Transverse colon (tissue), 4 donors: ENCODE measurements around the gene KIF16B. TPM values are rescaled to one million over a fixed set of nuclear protein-coding genes. Genes with fewer than 3 reads are reported as not detected.

Source experiments
- DNase-seq: peaks from one replicate; pipeline ENCODE4 v3.0.0-alpha.2; 2019
- H3K27ac ChIP-seq, 4 donors: fragments of 200-600 bp; sonication (generic); 2 replicates each; pipeline ENCODE4 v1.5.1; 2016 to 2018; ENCODE audit warnings: inconsistent platforms in 4 of 4
- H3K27me3 ChIP-seq: fragments of 200-600 bp; sonication (generic); 2 replicates; pipeline ENCODE4 v1.5.1; 2017; ENCODE audit warnings: inconsistent platforms
- H3K36me3 ChIP-seq, 4 donors: fragments of 200-600 bp; sonication (generic); 2 replicates each; pipeline ENCODE4 v1.5.1; 2017 to 2019; ENCODE audit warnings: inconsistent platforms in 4 of 4
- H3K4me1 ChIP-seq, 4 donors: fragments of 200-600 bp; sonication (generic); 2 replicates each; pipeline ENCODE4 v1.5.1; 2017 to 2020; ENCODE audit warnings: inconsistent platforms in 4 of 4
- H3K4me3 ChIP-seq, 4 donors: fragments of 200-600 bp; sonication (generic); 1 replicate in 1 of 4; 2 replicates in 3 of 4; pipeline versions ENCODE4 v1.5.1 to v1.6.1; 2017 to 2019; ENCODE audit warnings: inconsistent platforms in 4 of 4
- H3K9me3 ChIP-seq, 2 donors: fragments of 200-600 bp; sonication (generic); 2 replicates each; pipeline ENCODE4 v1.5.1; 2017 to 2019; ENCODE audit warnings: inconsistent platforms in 2 of 2
- EP300 ChIP-seq: sonication (generic); formaldehyde crosslinking; IDR thresholded peaks from one replicate; pipeline ENCODE4 v1.6.1; 2017; ENCODE audit warnings: antibody characterized with exemption, low read depth
- POLR2A ChIP-seq: fragments of 450-650 bp; IDR thresholded peaks from one replicate; pipeline ENCODE4 v1.6.1; 2016; ENCODE audit warnings: antibody characterized with exemption, mild to moderate bottlenecking, moderate library complexity
- POLR2AphosphoS5 ChIP-seq, 3 donors: sonication (generic); formaldehyde crosslinking; IDR thresholded peaks; one replicate each; pipeline ENCODE4 v1.6.1; 2016; ENCODE audit warnings: antibody characterized with exemption in 3 of 3
- WGBS, 2 donors: methylation state at CpG; one replicate each; pipeline ENCODE4 v1.1.5; 2018; ENCODE audit warnings: low coverage in 1 of 2; 5-methylcytosine and 5-hydroxymethylcytosine counted together
- in situ Hi-C, 4 donors: fragments of 200-750 bp; cut with MboI; loops; one replicate each; pipeline versions ENCODE4 v1.15.0 to v1.15.1; 2017; ENCODE audit warnings: low sequenced_read_pairs in 3 of 4, low pct_ligation_motif_present in 1 of 4, low pct_unique_long_range_greater_than_20kb in 1 of 4
- intact Hi-C: fragments of 100-400 bp; cut with DNase I; formaldehyde crosslinking; loops from one replicate; pipeline ENCODE4 v1.15.1; 2023; ENCODE audit warnings: low total_unique reads
- total RNA-seq, 4 donors: library from RNA; depleted of rRNA; stranded (reverse); fragments of >200 nt; gene quantifications; one replicate each; pipeline ENCODE4 v1.1.0, GENCODE V29; 2016
- TF ChIP-seq, protein P1 (sequence below), 5 experiments: fragments of 200-600 bp in 3 of 5; fragments of 450-650 bp in 2 of 5; sonication (generic) in 3 of 5; IDR thresholded peaks; 1 replicate in 2 of 5; 2 replicates in 3 of 5; pipeline ENCODE4 v1.5.1; 2016 to 2017; ENCODE audit warnings: antibody characterized with exemption in 5 of 5, inconsistent platforms in 3 of 5, mild to moderate bottlenecking in 2 of 5, moderate library complexity in 1 of 5

Gene KIF16B
- total RNA-seq, 4 donors from 2014 or later: 82.7 to 154 (median 90.1) TPM

DNA sequence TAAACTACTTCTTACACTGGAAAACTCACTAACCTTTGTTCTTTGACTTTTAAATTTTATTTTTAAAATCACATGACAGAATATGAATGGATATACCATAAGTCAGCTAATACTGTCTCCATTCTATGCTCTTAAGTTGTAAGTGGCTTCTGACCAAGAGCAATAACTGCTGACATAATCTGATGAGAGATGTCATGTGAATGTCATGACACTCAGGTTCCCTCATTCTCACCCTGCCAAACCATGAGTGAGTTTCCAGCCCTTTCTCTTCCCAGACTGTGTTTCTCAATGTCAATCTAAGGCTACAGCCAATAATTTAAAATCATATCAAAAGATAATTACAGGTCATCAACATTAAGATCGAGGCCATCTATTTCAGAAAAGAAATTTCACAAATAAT is 39.7 kb downstream of the KIF16B start:
- Histone ChIP-seq H3K4me3 (no peak overlapping the region), H3K27ac (no peak overlapping the region), H3K27me3 (no peaks in the 10 kb centered on the region), H3K4me1 (peaks cover 4 to 34% (median 23%) of the 10 kb centered on the region in 4 donors), H3K36me3 (no peaks in the 10 kb centered on the region), H3K9me3 (no peaks in the 10 kb centered on the region)
- TF ChIP-seq EP300 (no peak), POLR2A (no peak), POLR2AphosphoS5 (IDR thresholded peaks at IDR 0.05) (no peak)
- TF ChIP-seq, protein P1, sequence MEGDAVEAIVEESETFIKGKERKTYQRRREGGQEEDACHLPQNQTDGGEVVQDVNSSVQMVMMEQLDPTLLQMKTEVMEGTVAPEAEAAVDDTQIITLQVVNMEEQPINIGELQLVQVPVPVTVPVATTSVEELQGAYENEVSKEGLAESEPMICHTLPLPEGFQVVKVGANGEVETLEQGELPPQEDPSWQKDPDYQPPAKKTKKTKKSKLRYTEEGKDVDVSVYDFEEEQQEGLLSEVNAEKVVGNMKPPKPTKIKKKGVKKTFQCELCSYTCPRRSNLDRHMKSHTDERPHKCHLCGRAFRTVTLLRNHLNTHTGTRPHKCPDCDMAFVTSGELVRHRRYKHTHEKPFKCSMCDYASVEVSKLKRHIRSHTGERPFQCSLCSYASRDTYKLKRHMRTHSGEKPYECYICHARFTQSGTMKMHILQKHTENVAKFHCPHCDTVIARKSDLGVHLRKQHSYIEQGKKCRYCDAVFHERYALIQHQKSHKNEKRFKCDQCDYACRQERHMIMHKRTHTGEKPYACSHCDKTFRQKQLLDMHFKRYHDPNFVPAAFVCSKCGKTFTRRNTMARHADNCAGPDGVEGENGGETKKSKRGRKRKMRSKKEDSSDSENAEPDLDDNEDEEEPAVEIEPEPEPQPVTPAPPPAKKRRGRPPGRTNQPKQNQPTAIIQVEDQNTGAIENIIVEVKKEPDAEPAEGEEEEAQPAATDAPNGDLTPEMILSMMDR (IDR thresholded peaks at IDR 0.05): no peak
- 87 to 100% methylated on average over 1 of the region's 1 CpG for WGBS, 2 donors
- DNase-seq: no peak
- intact Hi-C loops (no loop called here), in situ Hi-C loops (loop anchor here in 1 of 4 donors (25.0 kb wide), 1 partner anchor 179 kb away; no protein-coding TSS in a partner anchor)

DNA sequence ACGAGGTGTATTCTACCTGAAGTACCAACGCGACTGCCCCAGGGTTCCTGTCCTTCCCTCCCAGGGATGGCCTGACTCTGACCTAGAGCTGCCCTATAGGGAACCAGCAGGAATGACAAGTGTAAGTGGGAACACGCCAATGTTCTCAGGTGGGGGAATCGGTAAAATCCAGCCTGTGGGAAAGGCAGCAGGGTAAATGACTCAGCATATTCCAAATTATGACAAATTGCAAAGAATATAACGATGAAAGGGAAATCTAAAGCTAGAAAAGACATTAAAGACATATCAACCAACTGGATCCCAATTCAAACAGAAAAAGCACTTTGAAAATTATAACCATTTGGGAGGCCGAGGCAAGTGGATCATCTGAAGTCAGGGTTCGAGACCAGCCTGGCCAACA is 41.8 kb downstream of the KIF16B start:
- H3K4me3 ChIP-seq: no peak overlapping the region
- in situ Hi-C loops: loop anchor here in 1 of 4 donors (25.0 kb wide), 1 partner anchor 181 kb away; no protein-coding TSS in a partner anchor
- DNase-seq: no peak
- peak overlapping the region in 2 of 4 donors; percentile 73 to 78 for H3K27ac ChIP-seq
- WGBS, 2 donors: 96 to 100% methylated on average over 5 to 8 of the region's 8 CpGs
- TF ChIP-seq POLR2A (no peak), POLR2AphosphoS5 (IDR thresholded peaks at IDR 0.05) (no peak), EP300 (no peak)
- TF ChIP-seq, protein P1 (IDR thresholded peaks at IDR 0.05): no peak
- no peaks in the 10 kb centered on the region for H3K36me3 ChIP-seq
- no peaks in the 10 kb centered on the region for H3K27me3 ChIP-seq
- intact Hi-C loops: no loop called here
- H3K9me3 ChIP-seq: no peaks in the 10 kb centered on the region
- H3K4me1 ChIP-seq: peaks cover 4 to 39% (median 17%) of the 10 kb centered on the region in 4 donors

GRCh38 chr20:16530201-16530681 is 43.0 kb downstream of the KIF16B start:
- intact Hi-C loops (no loop called here), in situ Hi-C loops (loop anchor here in 1 of 4 donors (25.0 kb wide), 1 partner anchor 182 kb away; no protein-coding TSS in a partner anchor)
- DNase-seq: peak; percentile 87
- H3K36me3 ChIP-seq: no peaks in the 10 kb centered on the region
- TF ChIP-seq POLR2AphosphoS5 (IDR thresholded peaks at IDR 0.05) (peak; percentile 40 to 87 (median 81)), POLR2A (peak; percentile 69), EP300 (peak; percentile 17)
- TF ChIP-seq, protein P1 (IDR thresholded peaks at IDR 0.05): no peak
- peaks cover 4 to 39% (median 17%) of the 10 kb centered on the region in 4 donors for H3K4me1 ChIP-seq
- H3K9me3 ChIP-seq: no peaks in the 10 kb centered on the region
- WGBS, 2 donors: 40 to 62% methylated on average over 2 to 14 of the region's 15 CpGs
- peak overlapping the region; percentile 73 to 80 (median 76) for H3K27ac ChIP-seq
- H3K27me3 ChIP-seq: no peaks in the 10 kb centered on the region
- peak overlapping the region in 1 of 4 donors; percentile 22 for H3K4me3 ChIP-seq

- H3K4me1 ChIP-seq: peaks cover 4 to 39% (median 17%) of the 10 kb centered on the region in 4 donors
- TF ChIP-seq POLR2AphosphoS5 (IDR thresholded peaks at IDR 0.05) (peak; percentile 34 to 79 (median 75)), POLR2A (peak; percentile 43), EP300 (peak; percentile 26)
- TF ChIP-seq, protein P1 (IDR thresholded peaks at IDR 0.05): no peak
- in situ Hi-C loops: loop anchor here in 1 of 4 donors (25.0 kb wide), 1 partner anchor 184 kb away; no protein-coding TSS in a partner anchor
- H3K27ac ChIP-seq: peak overlapping the region; percentile 59 to 78 (median 74)
- intact Hi-C loops: no loop called here
- H3K36me3 ChIP-seq: peaks cover 0 to 8% (median 0%) of the 10 kb centered on the region in 4 donors
- no peaks in the 10 kb centered on the region for H3K27me3 ChIP-seq
- peak; percentile 78 for DNase-seq
- WGBS, 2 donors: 39 to 44% methylated on average over 4 to 5 of the region's 5 CpGs
- H3K9me3 ChIP-seq: no peaks in the 10 kb centered on the region
- no peak overlapping the region for H3K4me3 ChIP-seq
Observed at GRCh38 chr20:16528078-16528477, 45.2 kb downstream of the KIF16B start.
